ENCODE results near the gene NOMO2. TPM values are rescaled to one million over a fixed set of nuclear protein-coding genes. Genes with fewer than 3 reads are reported as not detected.
"Not testable (repeated sequence)": the region's sequence is repeated elsewhere in the genome, so short reads cannot be mapped to it uniquely, and the experiment has no call there.

The NOMO2 gene
- polyA plus RNA-seq, 1 donor (not counting 4 experiments of a cell fraction or from before 2014, with no cell fraction given): 66.0 TPM

DNA sequence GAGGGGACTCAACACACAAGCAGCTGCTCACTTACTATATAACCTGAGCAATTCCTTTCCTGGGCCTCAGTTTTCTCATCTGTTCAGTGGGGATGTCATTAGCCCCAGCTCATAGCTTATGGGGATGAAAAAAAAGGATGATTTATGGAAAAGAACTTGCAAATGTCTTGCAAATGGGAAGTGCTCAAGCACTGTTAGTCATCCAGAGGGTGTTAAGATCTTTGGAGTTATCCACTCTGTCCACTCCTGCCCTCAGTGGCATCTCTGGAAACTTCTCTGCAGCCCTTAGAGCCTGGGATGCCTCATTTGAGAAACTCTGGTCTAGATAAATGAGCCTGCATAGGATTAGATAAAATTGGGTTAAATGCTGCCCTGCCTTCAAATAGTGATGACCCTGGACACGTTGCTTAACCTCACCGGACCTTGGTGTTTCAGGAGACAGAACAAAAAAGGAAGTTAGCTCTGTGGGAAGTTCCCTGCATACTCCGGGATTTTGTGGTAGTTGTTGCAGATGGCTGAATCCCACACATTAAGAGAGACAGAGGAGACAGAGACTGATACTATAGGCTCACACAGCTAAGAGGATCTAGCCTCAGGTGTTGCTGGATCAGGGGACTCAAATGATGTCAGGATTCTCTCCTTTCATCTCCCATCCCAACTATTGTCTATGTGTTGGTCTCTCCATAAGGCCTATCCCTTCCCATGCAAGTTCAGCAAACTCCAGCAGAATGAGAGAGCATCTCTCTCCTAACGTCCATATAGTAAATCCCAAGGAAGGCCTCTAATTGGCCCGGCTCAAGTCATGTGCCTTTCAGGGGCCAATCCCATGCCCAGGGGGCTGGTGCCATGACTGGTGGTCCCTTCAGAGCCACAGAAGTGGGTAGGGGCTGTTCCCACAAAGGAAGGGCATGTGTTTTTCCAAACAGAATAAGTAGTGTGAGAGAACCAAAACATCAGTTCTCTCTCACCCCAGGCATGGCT, 25.0 kb upstream of the NOMO2 start:
- H3K9ac ChIP-seq (ENCODE audit: control insufficient read depth, extremely low read depth, insufficient read depth, low read length); H3K27me3 ChIP-seq (ENCODE audit: control insufficient read depth, extremely low read depth, insufficient read depth, low read length); H4K20me1 ChIP-seq (ENCODE audit: control insufficient read depth, extremely low read depth, insufficient read depth, low read length); H3K36me3 ChIP-seq (ENCODE audit: control insufficient read depth in 2 of 2, extremely low read depth in 1 of 2, insufficient read depth in 2 of 2, low read length in 2 of 2); H3K4me2 ChIP-seq (ENCODE audit: control insufficient read depth, extremely low read depth, insufficient read depth, low read depth, low read length); DNase-seq (ENCODE audit: low read depth, low spot score); dilution Hi-C loops (cut with MboI; ENCODE audit: extremely low pct_ligation_motif_present, low sequenced_read_pairs); H3K9me1 ChIP-seq (ENCODE audit: control insufficient read depth, extremely low read depth, insufficient read depth, low read length); H2AFZ ChIP-seq (ENCODE audit: control insufficient read depth, low read length); H3K79me2 ChIP-seq (ENCODE audit: control insufficient read depth, insufficient read depth, low read length); FAIRE-seq; H3K9me3 ChIP-seq (ENCODE audit: control insufficient read depth, low read depth, low read length); H3K27ac ChIP-seq (ENCODE audit: control insufficient read depth, insufficient read depth, low read length); H3K4me1 ChIP-seq (ENCODE audit: control insufficient read depth, extremely low read depth, insufficient read depth, low read length); H3K4me3 ChIP-seq (ENCODE audit: control insufficient read depth in 2 of 3, extremely low read depth in 1 of 3, insufficient read depth in 2 of 3, low read depth in 1 of 3, low read length in 3 of 3): not testable (repeated sequence)

DNA sequence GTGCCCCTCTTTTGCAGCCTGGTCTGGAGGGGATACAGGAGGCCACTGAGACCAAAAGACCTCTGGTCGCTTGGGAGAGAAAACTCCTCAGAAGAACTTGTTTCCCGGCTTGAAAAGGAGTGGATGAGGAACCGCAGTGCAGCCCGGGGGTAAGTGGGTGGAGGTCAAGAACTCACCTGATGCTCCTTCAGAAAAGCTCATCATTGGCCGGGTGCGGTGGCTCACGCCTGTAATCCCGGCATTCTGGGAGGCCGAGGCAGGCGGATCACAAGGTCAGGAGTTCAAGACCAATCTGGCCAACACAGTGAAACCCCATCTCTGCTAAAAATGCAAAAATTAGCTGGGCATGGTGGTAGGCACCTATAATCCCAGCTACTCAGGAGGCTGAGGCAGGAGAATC, 23.9 kb upstream of the NOMO2 start:
- H3K36me3 ChIP-seq (ENCODE audit: control insufficient read depth in 2 of 2, extremely low read depth in 1 of 2, insufficient read depth in 2 of 2, low read length in 2 of 2); H3K79me2 ChIP-seq (ENCODE audit: control insufficient read depth, insufficient read depth, low read length); H3K27me3 ChIP-seq (ENCODE audit: control insufficient read depth, extremely low read depth, insufficient read depth, low read length); H3K4me3 ChIP-seq (ENCODE audit: control insufficient read depth in 2 of 3, extremely low read depth in 1 of 3, insufficient read depth in 2 of 3, low read depth in 1 of 3, low read length in 3 of 3); DNase-seq (ENCODE audit: low read depth, low spot score); H2AFZ ChIP-seq (ENCODE audit: control insufficient read depth, low read length); FAIRE-seq; H4K20me1 ChIP-seq (ENCODE audit: control insufficient read depth, extremely low read depth, insufficient read depth, low read length); H3K9ac ChIP-seq (ENCODE audit: control insufficient read depth, extremely low read depth, insufficient read depth, low read length); H3K27ac ChIP-seq (ENCODE audit: control insufficient read depth, insufficient read depth, low read length); H3K9me3 ChIP-seq (ENCODE audit: control insufficient read depth, low read depth, low read length); H3K9me1 ChIP-seq (ENCODE audit: control insufficient read depth, extremely low read depth, insufficient read depth, low read length); H3K4me1 ChIP-seq (ENCODE audit: control insufficient read depth, extremely low read depth, insufficient read depth, low read length); dilution Hi-C loops (cut with MboI; ENCODE audit: extremely low pct_ligation_motif_present, low sequenced_read_pairs); H3K4me2 ChIP-seq (ENCODE audit: control insufficient read depth, extremely low read depth, insufficient read depth, low read depth, low read length): not testable (repeated sequence)

DNA sequence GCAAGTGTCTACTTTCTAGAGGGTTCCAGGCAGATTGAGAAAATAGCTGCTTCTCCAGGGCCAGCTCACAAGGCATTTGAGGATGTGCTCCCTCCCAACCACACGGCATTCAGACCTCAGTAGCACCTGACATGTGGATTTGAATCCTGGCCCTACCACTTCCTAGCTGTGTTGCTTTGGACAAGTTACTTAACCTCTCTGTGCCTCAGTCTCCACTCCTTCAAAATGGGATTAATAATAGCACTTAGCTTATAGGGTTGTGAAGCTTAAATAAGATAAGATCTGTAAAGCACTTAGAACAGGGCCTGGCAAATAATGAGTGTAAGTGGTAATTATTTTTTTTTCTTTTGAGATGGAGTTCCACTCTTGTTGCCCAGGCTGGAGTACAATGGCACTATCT, 21.0 kb upstream of the NOMO2 start:
- H3K9ac ChIP-seq (ENCODE audit: control insufficient read depth, extremely low read depth, insufficient read depth, low read length): no peak overlapping the region
- no peak overlapping the region for H3K27ac ChIP-seq (ENCODE audit: control insufficient read depth, insufficient read depth, low read length)
- no peaks in the 10 kb centered on the region for H3K9me3 ChIP-seq (ENCODE audit: control insufficient read depth, low read depth, low read length)
- H3K79me2 ChIP-seq (ENCODE audit: control insufficient read depth, insufficient read depth, low read length): no peaks in the 10 kb centered on the region
- dilution Hi-C loops (cut with MboI; ENCODE audit: extremely low pct_ligation_motif_present, low sequenced_read_pairs): no loop called here
- no peaks in the 10 kb centered on the region for H3K36me3 ChIP-seq (ENCODE audit: control insufficient read depth in 2 of 2, extremely low read depth in 1 of 2, insufficient read depth in 2 of 2, low read length in 2 of 2)
- no peak overlapping the region for H2AFZ ChIP-seq (ENCODE audit: control insufficient read depth, low read length)
- H3K27me3 ChIP-seq (ENCODE audit: control insufficient read depth, extremely low read depth, insufficient read depth, low read length): no peaks in the 10 kb centered on the region
- FAIRE-seq (no peak), DNase-seq (ENCODE audit: low read depth, low spot score) (no peak)
- no peak overlapping the region for H3K4me3 ChIP-seq (ENCODE audit: control insufficient read depth in 2 of 3, extremely low read depth in 1 of 3, insufficient read depth in 2 of 3, low read depth in 1 of 3, low read length in 3 of 3)
- H4K20me1 ChIP-seq (ENCODE audit: control insufficient read depth, extremely low read depth, insufficient read depth, low read length): no peaks in the 10 kb centered on the region
- no peaks in the 10 kb centered on the region for H3K4me1 ChIP-seq (ENCODE audit: control insufficient read depth, extremely low read depth, insufficient read depth, low read length)
- no peaks in the 10 kb centered on the region for H3K9me1 ChIP-seq (ENCODE audit: control insufficient read depth, extremely low read depth, insufficient read depth, low read length)
- TF ChIP-seq, protein P1, sequence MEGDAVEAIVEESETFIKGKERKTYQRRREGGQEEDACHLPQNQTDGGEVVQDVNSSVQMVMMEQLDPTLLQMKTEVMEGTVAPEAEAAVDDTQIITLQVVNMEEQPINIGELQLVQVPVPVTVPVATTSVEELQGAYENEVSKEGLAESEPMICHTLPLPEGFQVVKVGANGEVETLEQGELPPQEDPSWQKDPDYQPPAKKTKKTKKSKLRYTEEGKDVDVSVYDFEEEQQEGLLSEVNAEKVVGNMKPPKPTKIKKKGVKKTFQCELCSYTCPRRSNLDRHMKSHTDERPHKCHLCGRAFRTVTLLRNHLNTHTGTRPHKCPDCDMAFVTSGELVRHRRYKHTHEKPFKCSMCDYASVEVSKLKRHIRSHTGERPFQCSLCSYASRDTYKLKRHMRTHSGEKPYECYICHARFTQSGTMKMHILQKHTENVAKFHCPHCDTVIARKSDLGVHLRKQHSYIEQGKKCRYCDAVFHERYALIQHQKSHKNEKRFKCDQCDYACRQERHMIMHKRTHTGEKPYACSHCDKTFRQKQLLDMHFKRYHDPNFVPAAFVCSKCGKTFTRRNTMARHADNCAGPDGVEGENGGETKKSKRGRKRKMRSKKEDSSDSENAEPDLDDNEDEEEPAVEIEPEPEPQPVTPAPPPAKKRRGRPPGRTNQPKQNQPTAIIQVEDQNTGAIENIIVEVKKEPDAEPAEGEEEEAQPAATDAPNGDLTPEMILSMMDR (optimal IDR thresholded peaks at IDR 0.05 in 1 of 3, IDR thresholded peaks at IDR 0.05 in 1 of 3, conservative IDR thresholded peaks at IDR 0.05 in 1 of 3; ENCODE audit: extremely low read depth in 1 of 3, insufficient read depth in 2 of 3, low read length in 3 of 3): no peak
- TF ChIP-seq EZH2 (IDR thresholded peaks at IDR 0.05; ENCODE audit: low read length): no peak
- no peak overlapping the region for H3K4me2 ChIP-seq (ENCODE audit: control insufficient read depth, extremely low read depth, insufficient read depth, low read depth, low read length)

DNA sequence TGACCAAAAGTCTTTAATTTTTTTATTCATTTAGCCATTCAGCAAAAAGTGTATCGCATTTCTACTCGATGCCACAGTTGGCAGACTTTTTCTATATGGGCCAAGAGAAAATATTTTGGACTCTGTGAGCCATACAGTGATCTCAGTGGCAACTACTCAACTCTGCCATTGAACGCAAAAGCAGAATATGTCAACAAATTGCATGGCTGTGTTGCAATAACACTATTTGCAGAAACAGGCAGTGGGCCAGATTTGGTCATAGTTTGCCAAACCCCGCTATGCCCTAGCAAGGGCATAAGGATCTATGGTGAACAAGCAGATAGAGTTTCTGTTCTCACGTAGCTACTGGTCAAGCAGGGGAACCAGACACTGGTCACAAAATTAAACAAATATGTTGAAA, 18.5 kb upstream of the NOMO2 start:
- H3K4me1 ChIP-seq (ENCODE audit: control insufficient read depth, extremely low read depth, insufficient read depth, low read length); FAIRE-seq; H4K20me1 ChIP-seq (ENCODE audit: control insufficient read depth, extremely low read depth, insufficient read depth, low read length); H3K79me2 ChIP-seq (ENCODE audit: control insufficient read depth, insufficient read depth, low read length); H3K9me1 ChIP-seq (ENCODE audit: control insufficient read depth, extremely low read depth, insufficient read depth, low read length); H3K9ac ChIP-seq (ENCODE audit: control insufficient read depth, extremely low read depth, insufficient read depth, low read length); H3K27me3 ChIP-seq (ENCODE audit: control insufficient read depth, extremely low read depth, insufficient read depth, low read length); H3K9me3 ChIP-seq (ENCODE audit: control insufficient read depth, low read depth, low read length); H3K4me2 ChIP-seq (ENCODE audit: control insufficient read depth, extremely low read depth, insufficient read depth, low read depth, low read length); H2AFZ ChIP-seq (ENCODE audit: control insufficient read depth, low read length); dilution Hi-C loops (cut with MboI; ENCODE audit: extremely low pct_ligation_motif_present, low sequenced_read_pairs); H3K36me3 ChIP-seq (ENCODE audit: control insufficient read depth in 2 of 2, extremely low read depth in 1 of 2, insufficient read depth in 2 of 2, low read length in 2 of 2); H3K27ac ChIP-seq (ENCODE audit: control insufficient read depth, insufficient read depth, low read length); DNase-seq (ENCODE audit: low read depth, low spot score); H3K4me3 ChIP-seq (ENCODE audit: control insufficient read depth in 2 of 3, extremely low read depth in 1 of 3, insufficient read depth in 2 of 3, low read depth in 1 of 3, low read length in 3 of 3): not testable (repeated sequence)
